ENCODE measurements around the gene FBXL13. TPM values are rescaled to one million over a fixed set of nuclear protein-coding genes. Genes with fewer than 3 reads are reported as not detected.

FBXL13 gene
- total RNA-seq, 1 donor from 2014 or later: 0.98 TPM

- Histone ChIP-seq H3K4me1 (no peaks in the 10 kb centered on the region), H3K36me3 (no peaks in the 10 kb centered on the region), H3K4me3 (no peak overlapping the region), H3K27ac (no peak overlapping the region), H3K9me3 (no peaks in the 10 kb centered on the region), H3K27me3 (no peaks in the 10 kb centered on the region)
- TF ChIP-seq POLR2A (IDR thresholded peaks at IDR 0.05) (no peak), CTCF (IDR thresholded peaks at IDR 0.05) (no peak), POLR2AphosphoS5 (IDR thresholded peaks at IDR 0.05; ENCODE audit: insufficient read depth in 1 of 2, low read depth in 1 of 2) (no peak)
- no peak for DNase-seq (ENCODE audit: extremely low spot score in 2 of 2)
- intact Hi-C loops (cut with DNase I): no loop called here
Observed at GRCh38 chr7:102873470-102874165, 201.0 kb downstream of the FBXL13 start.

- Histone ChIP-seq H3K36me3 (no peaks in the 10 kb centered on the region), H3K4me1 (no peaks in the 10 kb centered on the region), H3K27ac (no peak overlapping the region), H3K4me3 (no peak overlapping the region), H3K27me3 (no peaks in the 10 kb centered on the region), H3K9me3 (no peaks in the 10 kb centered on the region)
- DNase-seq (ENCODE audit: extremely low spot score in 2 of 2): no peak
- TF ChIP-seq CTCF (IDR thresholded peaks at IDR 0.05) (no peak), POLR2A (IDR thresholded peaks at IDR 0.05) (no peak), POLR2AphosphoS5 (IDR thresholded peaks at IDR 0.05; ENCODE audit: insufficient read depth in 1 of 2, low read depth in 1 of 2) (no peak)
- intact Hi-C loops (cut with DNase I): no loop called here
Observed at GRCh38 chr7:102872460-102872859, 202.1 kb downstream of the FBXL13 start.

- no peaks in the 10 kb centered on the region for H3K9me3 ChIP-seq
- H3K27ac ChIP-seq: no peak overlapping the region
- H3K4me3 ChIP-seq: no peak overlapping the region
- DNase-seq (ENCODE audit: extremely low spot score in 2 of 2): no peak
- H3K36me3 ChIP-seq: no peaks in the 10 kb centered on the region
- intact Hi-C loops (cut with DNase I): no loop called here
- no peaks in the 10 kb centered on the region for H3K4me1 ChIP-seq
- no peaks in the 10 kb centered on the region for H3K27me3 ChIP-seq
- TF ChIP-seq POLR2AphosphoS5 (IDR thresholded peaks at IDR 0.05; ENCODE audit: insufficient read depth in 1 of 2, low read depth in 1 of 2): no peak
- no peak for TF ChIP-seq CTCF (IDR thresholded peaks at IDR 0.05)
- no peak for TF ChIP-seq POLR2A (IDR thresholded peaks at IDR 0.05)
Observed at GRCh38 chr7:102869195-102869594, 205.4 kb downstream of the FBXL13 start.

- intact Hi-C loops (cut with DNase I): no loop called here
Observed at GRCh38 chr7:102866535-102867215, 207.9 kb downstream of the FBXL13 start.

More at GRCh38 chr7:102866535-102867215, 207.9 kb downstream of the FBXL13 start:
- Histone ChIP-seq H3K27ac (no peak overlapping the region), H3K36me3 (no peaks in the 10 kb centered on the region), H3K9me3 (no peaks in the 10 kb centered on the region), H3K27me3 (no peaks in the 10 kb centered on the region), H3K4me3 (no peak overlapping the region), H3K4me1 (no peaks in the 10 kb centered on the region)
- DNase-seq (ENCODE audit: extremely low spot score in 2 of 2): no peak
- TF ChIP-seq POLR2A (IDR thresholded peaks at IDR 0.05) (no peak), POLR2AphosphoS5 (IDR thresholded peaks at IDR 0.05; ENCODE audit: insufficient read depth in 1 of 2, low read depth in 1 of 2) (no peak), CTCF (IDR thresholded peaks at IDR 0.05) (no peak)

All from vagina (tissue), 2 donors.